WI38 (cell line): ENCODE results near the gene SIGLEC5.

ENCODE experiments used
- H3K4me3 ChIP-seq: 2 replicates; pipeline ENCODE4 v1.5.1; 2011; ENCODE audit warnings: low read depth, mild to moderate bottlenecking, control low read depth, low read length
- TF ChIP-seq, protein P1 (sequence below): IDR thresholded peaks from 2 replicates; pipeline ENCODE4 v1.5.1; 2012; ENCODE audit warnings: low read depth, mild to moderate bottlenecking, control low read depth, low read length

SIGLEC5 gene

DNA sequence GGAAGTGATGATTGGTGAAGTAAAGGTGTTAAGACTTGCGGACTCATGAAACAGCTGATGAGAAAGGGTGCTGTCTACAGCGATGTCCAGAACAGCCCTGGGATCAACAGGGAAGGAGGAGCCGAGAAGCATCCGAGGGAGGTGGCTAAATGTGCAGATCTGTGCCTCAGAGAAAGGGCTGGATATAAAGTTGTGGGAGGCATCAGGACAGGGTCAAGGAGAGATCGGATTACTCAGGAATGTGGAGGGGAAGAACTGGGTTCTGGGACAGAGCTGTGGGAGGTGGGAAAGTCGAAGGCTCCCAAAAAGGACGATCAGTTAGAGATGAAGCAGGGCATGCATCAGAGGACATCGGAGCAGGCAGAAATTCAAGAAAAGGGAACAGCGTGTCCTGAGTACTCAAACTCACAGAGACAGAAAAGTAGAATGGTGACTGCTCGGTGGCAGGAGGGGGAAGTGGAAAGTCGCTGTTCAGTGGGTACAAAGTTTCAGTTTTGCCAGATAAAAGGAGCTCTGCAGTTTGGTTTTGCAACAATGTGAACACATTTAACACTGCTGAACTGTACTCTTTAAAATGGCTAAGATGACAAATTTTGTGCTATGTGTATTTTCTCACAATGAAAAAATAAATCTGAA, 14.6 kb upstream of the SIGLEC5 start:
- TF ChIP-seq, protein P1, sequence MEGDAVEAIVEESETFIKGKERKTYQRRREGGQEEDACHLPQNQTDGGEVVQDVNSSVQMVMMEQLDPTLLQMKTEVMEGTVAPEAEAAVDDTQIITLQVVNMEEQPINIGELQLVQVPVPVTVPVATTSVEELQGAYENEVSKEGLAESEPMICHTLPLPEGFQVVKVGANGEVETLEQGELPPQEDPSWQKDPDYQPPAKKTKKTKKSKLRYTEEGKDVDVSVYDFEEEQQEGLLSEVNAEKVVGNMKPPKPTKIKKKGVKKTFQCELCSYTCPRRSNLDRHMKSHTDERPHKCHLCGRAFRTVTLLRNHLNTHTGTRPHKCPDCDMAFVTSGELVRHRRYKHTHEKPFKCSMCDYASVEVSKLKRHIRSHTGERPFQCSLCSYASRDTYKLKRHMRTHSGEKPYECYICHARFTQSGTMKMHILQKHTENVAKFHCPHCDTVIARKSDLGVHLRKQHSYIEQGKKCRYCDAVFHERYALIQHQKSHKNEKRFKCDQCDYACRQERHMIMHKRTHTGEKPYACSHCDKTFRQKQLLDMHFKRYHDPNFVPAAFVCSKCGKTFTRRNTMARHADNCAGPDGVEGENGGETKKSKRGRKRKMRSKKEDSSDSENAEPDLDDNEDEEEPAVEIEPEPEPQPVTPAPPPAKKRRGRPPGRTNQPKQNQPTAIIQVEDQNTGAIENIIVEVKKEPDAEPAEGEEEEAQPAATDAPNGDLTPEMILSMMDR, result no peak
- no peak overlapping the region for H3K4me3 ChIP-seq

DNA sequence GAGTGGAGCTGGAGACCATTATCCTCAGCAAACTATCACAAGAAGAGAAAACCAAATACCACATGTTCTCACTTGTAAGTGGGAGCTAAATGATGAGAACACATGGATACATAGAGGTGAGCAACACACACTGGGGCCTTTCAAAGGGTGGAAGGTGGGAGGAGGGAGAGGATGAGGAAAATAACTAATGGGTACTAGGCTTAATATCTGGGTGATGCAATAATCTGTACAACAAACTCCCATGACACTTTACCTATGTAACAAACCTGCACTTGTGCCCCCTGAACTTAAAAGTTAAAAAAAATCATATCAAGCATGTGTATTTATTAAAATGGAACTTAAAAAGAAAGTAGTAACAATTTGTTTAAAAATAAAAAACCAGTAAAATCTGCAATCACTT, 11.4 kb upstream of the SIGLEC5 start:
- no peak overlapping the region for H3K4me3 ChIP-seq
- TF ChIP-seq, protein P1, result no peak

- TF ChIP-seq, protein P1, result no peak
- no peak overlapping the region for H3K4me3 ChIP-seq
Observed at GRCh38 chr19:51640386-51640785, 10.2 kb upstream of the SIGLEC5 start.

DNA sequence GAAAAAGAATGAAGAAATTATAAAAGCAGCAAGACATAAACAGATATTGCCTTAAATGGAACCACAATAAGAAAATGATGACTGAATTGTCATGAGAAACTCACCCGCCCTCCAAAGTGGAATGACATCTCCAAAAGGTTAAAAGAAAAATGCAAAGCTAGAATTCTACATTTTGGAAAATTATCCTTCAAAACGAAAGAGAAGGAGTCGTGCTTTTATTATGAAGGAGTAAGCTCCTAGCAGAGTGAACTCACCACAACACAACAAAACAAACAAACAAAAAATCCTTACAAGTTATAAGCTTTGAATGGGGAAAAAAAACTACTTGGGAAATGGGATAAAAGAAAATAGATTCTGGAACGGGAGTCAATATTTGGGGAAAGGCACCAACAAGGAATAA, 9.7 kb upstream of the SIGLEC5 start:
- H3K4me3 ChIP-seq, result no peak overlapping the region
- TF ChIP-seq, protein P1, result no peak

GRCh38 chr19:51637362-51637978, 7.3 kb upstream of the SIGLEC5 start:
- H3K4me3 ChIP-seq, result no peak overlapping the region
- TF ChIP-seq, protein P1, result 0 out of 2 replicates have a peak, but pooled peaks have one; percentile 3

- no peak overlapping the region for H3K4me3 ChIP-seq
- TF ChIP-seq, protein P1, result no peak
Observed at GRCh38 chr19:51632126-51632525, 1.9 kb upstream of the SIGLEC5 start.

- TF ChIP-seq, protein P1, result no peak
- no peak overlapping the region for H3K4me3 ChIP-seq
Observed at GRCh38 chr19:51628153-51628939, 1.9 kb downstream of the SIGLEC5 start.
